Neural cell (in vitro differentiated cells): Measurements from ENCODE around the gene PPP2R2D. TPM values are rescaled to one million over a fixed set of nuclear protein-coding genes. Genes with fewer than 3 reads are reported as not detected.

Experiments used
- H2AFZ ChIP-seq: fragments of 200-600, 300-800 bp; sonication (generic), shearing (Covaris generic); 2 replicates; pipeline ENCODE4 v1.6.0; 2014; ENCODE audit warnings: low read depth, mild to moderate bottlenecking, antibody characterized with exemption, low read length, moderate library complexity
- H3F3A ChIP-seq: fragments of 200-600 bp; shearing (Covaris generic); 2 replicates; pipeline ENCODE4 v1.6.1; 2016; ENCODE audit warnings: mild to moderate bottlenecking, moderate library complexity, mixed read lengths, antibody characterized with exemption, low read length; ENCODE audit not compliant: insufficient read depth, poor library complexity, severe bottlenecking
- H3K27ac ChIP-seq: fragments of 200-600, 300-800 bp; sonication (generic), shearing (Covaris generic); 2 replicates; pipeline ENCODE4 v1.5.1; 2014; ENCODE audit warnings: mild to moderate bottlenecking, low read length, moderate library complexity
- H3K27me3 ChIP-seq: fragments of 300-800, 200-600 bp; sonication (generic), shearing (Covaris generic); 2 replicates; pipeline ENCODE4 v1.6.0; 2014; ENCODE audit warnings: mild to moderate bottlenecking, low read depth, low read length, moderate library complexity; ENCODE audit not compliant: insufficient read depth
- H3K36me3 ChIP-seq: fragments of 300-800, 200-600 bp; sonication (generic), shearing (Covaris generic); 2 replicates; pipeline ENCODE4 v1.5.1; 2014; ENCODE audit warnings: mild to moderate bottlenecking, antibody characterized with exemption, low read length, moderate library complexity; ENCODE audit not compliant: insufficient read depth
- H3K4me2 ChIP-seq: fragments of 300-800, 200-600 bp; sonication (generic), shearing (Covaris generic); 2 replicates; pipeline ENCODE4 v1.6.0; 2014; ENCODE audit warnings: mild to moderate bottlenecking, low read length
- H3K4me3 ChIP-seq: fragments of 300-800, 200-600 bp; sonication (generic), shearing (Covaris generic); 2 replicates; pipeline ENCODE4 v1.5.1; 2014; ENCODE audit warnings: mild to moderate bottlenecking, low read length, moderate library complexity
- H3K79me2 ChIP-seq: fragments of 200-600 bp; shearing (Covaris generic); replicated peaks from 2 replicates; pipeline ENCODE4 v1.6.0; 2014; ENCODE audit warnings: mild to moderate bottlenecking, low read length, moderate library complexity; ENCODE audit not compliant: insufficient read depth
- H3K9ac ChIP-seq: fragments of 300-800, 200-600 bp; sonication (generic), shearing (Covaris generic); 2 replicates; pipeline ENCODE4 v1.6.1; 2016; ENCODE audit warnings: mild to moderate bottlenecking, low read length, mixed read lengths
- H3K9me2 ChIP-seq: fragments of 200-600 bp; shearing (Covaris generic); 2 replicates; pipeline ENCODE4 v1.6.1; 2016; ENCODE audit warnings: mild to moderate bottlenecking, low read length, mixed read lengths; ENCODE audit not compliant: insufficient read depth
- H3K9me3 ChIP-seq: fragments of 200-600, 300-800 bp; sonication (generic), shearing (Covaris generic); 2 replicates; pipeline ENCODE4 v1.6.1; 2016; ENCODE audit warnings: mild to moderate bottlenecking, mixed run types, low read length, moderate library complexity, mixed read lengths
- H4K20me1 ChIP-seq: fragments of 200-600 bp; shearing (Covaris generic); 2 replicates; pipeline ENCODE4 v1.6.1; 2016; ENCODE audit warnings: mild to moderate bottlenecking, mixed run types; ENCODE audit not compliant: insufficient read depth
- EP300 ChIP-seq: fragments of 450-650 bp; conservative IDR thresholded peaks from 2 replicates; pipeline ENCODE4 v1.6.1; 2014; ENCODE audit warnings: antibody characterized with exemption, mild to moderate bottlenecking, moderate library complexity; ENCODE audit not compliant: poor library complexity, severe bottlenecking
- EZH2 ChIP-seq: fragments of 200-600, 300-800 bp; shearing (Covaris generic), sonication (generic); IDR thresholded peaks from 2 replicates; pipeline ENCODE4 v1.6.1; 2014; ENCODE audit warnings: antibody characterized with exemption, low read length, borderline replicate concordance, mild to moderate bottlenecking; ENCODE audit not compliant: insufficient read depth, poor library complexity, severe bottlenecking
- MXI1 ChIP-seq: fragments of 450-650 bp; conservative IDR thresholded peaks from 2 replicates; pipeline ENCODE4 v1.6.1; 2014; ENCODE audit warnings: antibody characterized with exemption, mild to moderate bottlenecking; ENCODE audit not compliant: poor library complexity, severe bottlenecking
- POLR2AphosphoS5 ChIP-seq: IDR thresholded peaks from 2 replicates; pipeline ENCODE4 v1.6.1; 2012
- RAD21 ChIP-seq: fragments of 450-650 bp; conservative IDR thresholded peaks from 2 replicates; pipeline ENCODE4 v1.6.1; 2014; ENCODE audit warnings: antibody characterized with exemption, mild to moderate bottlenecking, moderate library complexity
- SMC3 ChIP-seq: fragments of 450-650 bp; conservative IDR thresholded peaks from 2 replicates; pipeline ENCODE4 v1.6.1; 2014; ENCODE audit warnings: antibody characterized with exemption, mild to moderate bottlenecking, moderate library complexity; ENCODE audit not compliant: poor library complexity
- TAF1 ChIP-seq: IDR thresholded peaks from 2 replicates; pipeline ENCODE4 v1.6.1; 2012; ENCODE audit warnings: low read depth
- polyA plus RNA-seq: library from polyadenylated mRNA; depleted of rRNA; stranded (reverse); fragments of >200 nt; gene quantifications from 2 replicates; pipeline ENCODE4 v1.2.3, GENCODE V29; 2014
- TF ChIP-seq, protein P1 (sequence below): IDR thresholded peaks from 2 replicates; pipeline ENCODE4 v1.6.1; 2012; ENCODE audit warnings: borderline replicate concordance
- TF ChIP-seq, protein P2 (sequence below): fragments of 450-650 bp; IDR thresholded peaks from 2 replicates; pipeline ENCODE4 v1.5.1; 2014; ENCODE audit warnings: antibody characterized with exemption, mild to moderate bottlenecking, moderate library complexity; ENCODE audit not compliant: poor library complexity, severe bottlenecking

The PPP2R2D gene
- polyA plus RNA-seq, 1 donor from 2014 or later = 71.7 TPM

DNA sequence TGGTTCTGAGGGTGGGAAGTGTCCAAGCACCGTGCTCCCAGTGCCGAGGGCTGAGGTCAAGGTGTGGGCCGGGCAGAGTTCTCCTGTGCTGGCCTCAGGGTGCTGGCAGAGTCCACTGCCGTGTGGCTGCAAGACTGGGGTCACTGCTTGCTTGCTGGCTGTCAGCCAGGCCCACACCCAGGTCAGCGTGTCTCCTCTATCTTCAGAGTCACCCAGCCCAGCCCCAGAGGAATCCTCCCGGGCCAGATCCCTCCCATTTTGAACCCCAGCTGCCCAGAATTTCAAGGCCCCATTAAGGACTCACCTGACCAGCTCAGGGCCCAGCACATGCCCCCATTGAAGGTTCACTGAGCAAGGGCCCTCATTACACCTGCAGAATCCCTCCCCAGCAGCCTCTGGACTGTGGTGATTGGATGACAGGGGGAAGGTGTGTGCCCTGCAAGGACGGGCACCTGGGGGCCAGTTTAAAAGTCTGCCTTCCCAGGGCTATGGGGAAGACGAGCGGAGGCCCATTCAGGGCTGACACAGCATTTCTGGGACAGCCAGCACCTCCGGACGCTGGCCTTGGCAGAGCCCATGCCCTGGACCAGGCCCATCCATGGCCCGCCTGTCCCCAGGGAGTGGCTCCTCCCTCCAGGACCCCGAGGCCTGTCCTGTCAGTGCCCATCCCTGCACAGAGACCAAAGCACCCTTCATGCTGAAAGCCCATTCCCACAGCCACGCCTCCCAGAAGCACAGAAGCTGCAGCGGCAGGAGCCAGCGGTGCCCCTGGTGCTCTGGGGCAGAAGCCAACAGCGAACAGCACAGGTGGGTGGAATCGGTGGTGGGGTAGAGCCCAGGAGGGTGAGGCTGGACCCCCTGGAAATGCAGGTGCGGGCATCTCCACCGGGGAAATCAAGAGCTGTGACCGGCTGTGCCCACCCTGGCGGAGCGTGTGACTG lies 45.1 kb upstream of the PPP2R2D start:
- no peaks in the 10 kb centered on the region for H3K79me2 ChIP-seq
- no peaks in the 10 kb centered on the region for H4K20me1 ChIP-seq
- no peak overlapping the region for H3K9ac ChIP-seq
- H3F3A ChIP-seq = no peaks in the 10 kb centered on the region
- no peaks in the 10 kb centered on the region for H3K27me3 ChIP-seq
- H3K27ac ChIP-seq = no peak overlapping the region
- no peaks in the 10 kb centered on the region for H3K9me3 ChIP-seq
- TF ChIP-seq, protein P1, sequence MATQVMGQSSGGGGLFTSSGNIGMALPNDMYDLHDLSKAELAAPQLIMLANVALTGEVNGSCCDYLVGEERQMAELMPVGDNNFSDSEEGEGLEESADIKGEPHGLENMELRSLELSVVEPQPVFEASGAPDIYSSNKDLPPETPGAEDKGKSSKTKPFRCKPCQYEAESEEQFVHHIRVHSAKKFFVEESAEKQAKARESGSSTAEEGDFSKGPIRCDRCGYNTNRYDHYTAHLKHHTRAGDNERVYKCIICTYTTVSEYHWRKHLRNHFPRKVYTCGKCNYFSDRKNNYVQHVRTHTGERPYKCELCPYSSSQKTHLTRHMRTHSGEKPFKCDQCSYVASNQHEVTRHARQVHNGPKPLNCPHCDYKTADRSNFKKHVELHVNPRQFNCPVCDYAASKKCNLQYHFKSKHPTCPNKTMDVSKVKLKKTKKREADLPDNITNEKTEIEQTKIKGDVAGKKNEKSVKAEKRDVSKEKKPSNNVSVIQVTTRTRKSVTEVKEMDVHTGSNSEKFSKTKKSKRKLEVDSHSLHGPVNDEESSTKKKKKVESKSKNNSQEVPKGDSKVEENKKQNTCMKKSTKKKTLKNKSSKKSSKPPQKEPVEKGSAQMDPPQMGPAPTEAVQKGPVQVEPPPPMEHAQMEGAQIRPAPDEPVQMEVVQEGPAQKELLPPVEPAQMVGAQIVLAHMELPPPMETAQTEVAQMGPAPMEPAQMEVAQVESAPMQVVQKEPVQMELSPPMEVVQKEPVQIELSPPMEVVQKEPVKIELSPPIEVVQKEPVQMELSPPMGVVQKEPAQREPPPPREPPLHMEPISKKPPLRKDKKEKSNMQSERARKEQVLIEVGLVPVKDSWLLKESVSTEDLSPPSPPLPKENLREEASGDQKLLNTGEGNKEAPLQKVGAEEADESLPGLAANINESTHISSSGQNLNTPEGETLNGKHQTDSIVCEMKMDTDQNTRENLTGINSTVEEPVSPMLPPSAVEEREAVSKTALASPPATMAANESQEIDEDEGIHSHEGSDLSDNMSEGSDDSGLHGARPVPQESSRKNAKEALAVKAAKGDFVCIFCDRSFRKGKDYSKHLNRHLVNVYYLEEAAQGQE = no peak
- TF ChIP-seq RAD21 = no peak
- TF ChIP-seq SMC3 = no peak
- TF ChIP-seq EZH2 = no peak
- no peak for TF ChIP-seq EP300
- no peak overlapping the region for H3K4me3 ChIP-seq
- no peak overlapping the region for H2AFZ ChIP-seq
- H3K4me2 ChIP-seq = no peak overlapping the region
- no peaks in the 10 kb centered on the region for H3K9me2 ChIP-seq
- no peaks in the 10 kb centered on the region for H3K36me3 ChIP-seq

DNA sequence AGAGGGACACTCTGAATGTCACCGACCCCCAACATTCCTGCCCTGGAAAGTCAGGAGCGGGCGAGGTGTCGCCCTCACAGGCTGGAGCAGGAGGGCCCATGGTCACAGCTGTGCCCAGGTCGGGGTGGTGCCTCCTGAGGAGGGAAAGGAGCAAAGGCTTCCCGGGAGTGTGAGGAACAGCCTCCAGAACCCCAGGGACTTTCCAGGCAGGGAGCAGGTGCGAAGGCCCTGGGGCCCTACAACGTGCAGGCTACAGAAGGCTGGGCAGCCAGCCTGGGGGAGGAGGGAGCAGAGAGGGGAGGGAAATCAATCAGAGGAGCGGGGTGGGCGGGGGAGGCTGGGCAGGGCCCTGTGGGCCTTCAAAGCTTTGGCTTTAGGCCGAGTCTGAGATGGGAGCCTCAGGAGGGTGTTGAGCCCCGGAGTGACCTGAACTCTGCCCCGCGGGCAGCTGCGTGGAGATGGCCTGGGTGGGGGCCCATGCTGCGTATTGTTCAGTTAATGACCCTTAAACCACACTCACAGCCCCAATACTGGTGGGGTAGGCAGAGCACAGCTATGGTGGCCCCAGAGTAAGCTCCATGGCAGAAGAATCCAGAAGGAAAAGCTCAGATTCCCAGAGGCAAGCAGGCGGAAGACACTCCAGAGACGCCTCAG lies 44.2 kb upstream of the PPP2R2D start:
- H3K4me3 ChIP-seq = no peak overlapping the region
- H2AFZ ChIP-seq = no peak overlapping the region
- H4K20me1 ChIP-seq = no peaks in the 10 kb centered on the region
- TF ChIP-seq, protein P1 = no peak
- TF ChIP-seq, protein P2, sequence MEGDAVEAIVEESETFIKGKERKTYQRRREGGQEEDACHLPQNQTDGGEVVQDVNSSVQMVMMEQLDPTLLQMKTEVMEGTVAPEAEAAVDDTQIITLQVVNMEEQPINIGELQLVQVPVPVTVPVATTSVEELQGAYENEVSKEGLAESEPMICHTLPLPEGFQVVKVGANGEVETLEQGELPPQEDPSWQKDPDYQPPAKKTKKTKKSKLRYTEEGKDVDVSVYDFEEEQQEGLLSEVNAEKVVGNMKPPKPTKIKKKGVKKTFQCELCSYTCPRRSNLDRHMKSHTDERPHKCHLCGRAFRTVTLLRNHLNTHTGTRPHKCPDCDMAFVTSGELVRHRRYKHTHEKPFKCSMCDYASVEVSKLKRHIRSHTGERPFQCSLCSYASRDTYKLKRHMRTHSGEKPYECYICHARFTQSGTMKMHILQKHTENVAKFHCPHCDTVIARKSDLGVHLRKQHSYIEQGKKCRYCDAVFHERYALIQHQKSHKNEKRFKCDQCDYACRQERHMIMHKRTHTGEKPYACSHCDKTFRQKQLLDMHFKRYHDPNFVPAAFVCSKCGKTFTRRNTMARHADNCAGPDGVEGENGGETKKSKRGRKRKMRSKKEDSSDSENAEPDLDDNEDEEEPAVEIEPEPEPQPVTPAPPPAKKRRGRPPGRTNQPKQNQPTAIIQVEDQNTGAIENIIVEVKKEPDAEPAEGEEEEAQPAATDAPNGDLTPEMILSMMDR = no peak
- TF ChIP-seq RAD21 (no peak), TAF1 (no peak), POLR2AphosphoS5 (no peak), MXI1 (no peak), EP300 (no peak), EZH2 (no peak), SMC3 (no peak)
- no peak overlapping the region for H3K4me2 ChIP-seq
- no peaks in the 10 kb centered on the region for H3F3A ChIP-seq
- H3K27ac ChIP-seq = no peak overlapping the region
- H3K27me3 ChIP-seq = no peaks in the 10 kb centered on the region
- no peaks in the 10 kb centered on the region for H3K9me2 ChIP-seq
- H3K9ac ChIP-seq = no peak overlapping the region
- H3K36me3 ChIP-seq = no peaks in the 10 kb centered on the region
- no peaks in the 10 kb centered on the region for H3K9me3 ChIP-seq
- no peaks in the 10 kb centered on the region for H3K79me2 ChIP-seq
